ENCODE data around the gene GSTM3.
"Not testable (repeated sequence)": the region's sequence is repeated elsewhere in the genome, so short reads cannot be mapped to it uniquely, and the experiment has no call there.

Gene GSTM3

GRCh38 chr1:109762039-109762585 is 21.3 kb upstream of the GSTM3 start:
- no peak for DNase-seq (ENCODE audit: low spot score)

GRCh38 chr1:109761227-109762038 is 20.6 kb upstream of the GSTM3 start:
- no peak for DNase-seq (ENCODE audit: low spot score)

GRCh38 chr1:109760581-109761226 is 19.9 kb upstream of the GSTM3 start:
- DNase-seq (ENCODE audit: low spot score): no peak

GRCh38 chr1:109759513-109760334 is 18.9 kb upstream of the GSTM3 start:
- DNase-seq (ENCODE audit: low spot score): no peak

- no peak for DNase-seq (ENCODE audit: low spot score)
Measured at GRCh38 chr1:109757936-109758786, 17.3 kb upstream of the GSTM3 start.

- DNase-seq (ENCODE audit: low spot score): no peak
Measured at GRCh38 chr1:109756848-109757521, 16.1 kb upstream of the GSTM3 start.

- not testable (repeated sequence) for DNase-seq (ENCODE audit: low spot score)
Measured at GRCh38 chr1:109756325-109756724, 15.5 kb upstream of the GSTM3 start.

- no peak for DNase-seq (ENCODE audit: low spot score)
Measured at GRCh38 chr1:109754738-109755137, 13.9 kb upstream of the GSTM3 start.

- DNase-seq (ENCODE audit: low spot score): no peak
Measured at GRCh38 chr1:109751531-109752260, 10.9 kb upstream of the GSTM3 start.

GRCh38 chr1:109750920-109751319 is 10.1 kb upstream of the GSTM3 start:
- DNase-seq (ENCODE audit: low spot score): no peak

- DNase-seq (ENCODE audit: low spot score): no peak
Measured at GRCh38 chr1:109750241-109750882, 9.5 kb upstream of the GSTM3 start.

- DNase-seq (ENCODE audit: low spot score): no peak
Measured at GRCh38 chr1:109749221-109749620, 8.4 kb upstream of the GSTM3 start.

- DNase-seq (ENCODE audit: low spot score): not testable (repeated sequence)
Measured at GRCh38 chr1:109748311-109748710, 7.5 kb upstream of the GSTM3 start.

GRCh38 chr1:109739738-109740614 is 862 bp downstream of the GSTM3 start:
- DNase-seq (ENCODE audit: low spot score): peak; percentile 81

- no peak for DNase-seq (ENCODE audit: low spot score)
Measured at GRCh38 chr1:109733236-109733870, 7.5 kb downstream of the GSTM3 start.

GRCh38 chr1:109732390-109732881 is 8.4 kb downstream of the GSTM3 start:
- no peak for DNase-seq (ENCODE audit: low spot score)

- no peak for DNase-seq (ENCODE audit: low spot score)
Measured at GRCh38 chr1:109730666-109731065, 10.2 kb downstream of the GSTM3 start.

- DNase-seq (ENCODE audit: low spot score): no peak
Measured at GRCh38 chr1:109728870-109729269, 12.0 kb downstream of the GSTM3 start.

All from HuH-7 (cell line).